ENCODE results near the gene POTEH. TPM values are rescaled to one million over a fixed set of nuclear protein-coding genes. Genes with fewer than 3 reads are reported as not detected.
"Not testable (repeated sequence)": the region's sequence is repeated elsewhere in the genome, so short reads cannot be mapped to it uniquely, and the experiment has no call there.

POTEH gene
- total and polyA plus RNA-seq, 2 of the 4 experiments (the other 2 are of a cell fraction): not detected

- H2BK120ac ChIP-seq (ENCODE audit: low read depth, low read length); CTCF ChIA-PET; in situ Hi-C loops (cut with MboI; ENCODE audit: low sequenced_read_pairs); H2AFZ ChIP-seq (replicated peaks; ENCODE audit: low read length, poor library complexity); DNase-seq; H3K4ac ChIP-seq (ENCODE audit: low read depth, low read length); H3K9me3 ChIP-seq (ENCODE audit: control insufficient read depth, insufficient read depth, low read length); H2BK20ac ChIP-seq (ENCODE audit: low read depth, low read length); H4K5ac ChIP-seq (ENCODE audit: low read depth, low read length); POLR2A ChIA-PET (ENCODE audit: unreplicated experiment); H3K27ac ChIP-seq (ENCODE audit: insufficient read depth, low read length); H3K4me3 ChIP-seq (ENCODE audit: insufficient read depth, low read depth, low read length); H3K23ac ChIP-seq (ENCODE audit: low read depth, low read length); H3K4me2 ChIP-seq (ENCODE audit: low read depth, low read length); H3K4me1 ChIP-seq (ENCODE audit: control insufficient read depth, insufficient read depth, low read length); H2AK5ac ChIP-seq (ENCODE audit: low read depth, low read length); H4K8ac ChIP-seq (ENCODE audit: low read depth in 2 of 2, low read length in 2 of 2); H3K9ac ChIP-seq (ENCODE audit: low read depth, low read length); dilution Hi-C loops (cut with HindIII; ENCODE audit: low sequenced_read_pairs, unreplicated experiment); intact Hi-C loops (cut with micrococcal nuclease); H4K91ac ChIP-seq (ENCODE audit: insufficient read depth, low read depth, low read length); H2BK15ac ChIP-seq (ENCODE audit: low read depth, low read length); H2BK5ac ChIP-seq (ENCODE audit: low read depth, low read length, poor library complexity, severe bottlenecking); H3K36me3 ChIP-seq (ENCODE audit: control insufficient read depth, insufficient read depth, low read length); H2AK9ac ChIP-seq (replicated peaks; ENCODE audit: low read depth, low read length, poor library complexity); H3K56ac ChIP-seq (ENCODE audit: extremely low read depth, insufficient read depth, low read length); ATAC-seq (ENCODE audit: low read depth); H3K79me1 ChIP-seq (ENCODE audit: low read depth in 1 of 2, low read length in 2 of 2); BruUV-seq (replicated peaks); H3K14ac ChIP-seq (replicated peaks; ENCODE audit: low read depth, low read length); H3K18ac ChIP-seq (ENCODE audit: low read depth, low read length); H3K9me1 ChIP-seq (ENCODE audit: insufficient read depth, low read length); H4K20me1 ChIP-seq (ENCODE audit: insufficient read depth, low read length); H3K27me3 ChIP-seq (ENCODE audit: control insufficient read depth, insufficient read depth, low read length): not testable (repeated sequence)
- no CpG with 5 or more reads among the region's 2 CpGs for WGBS, 2 experiments (ENCODE audit: extremely low coverage in 2 of 2, insufficient read length in 1 of 2)
These were observed 36.6 kb upstream of the POTEH start for GRCh38 chr22:15653241-15653640.

GRCh38 chr22:15661102-15661501 is 28.7 kb upstream of the POTEH start:
- H3K79me1 ChIP-seq (ENCODE audit: low read depth in 1 of 2, low read length in 2 of 2); CTCF ChIA-PET; H3K4ac ChIP-seq (ENCODE audit: low read depth, low read length); in situ Hi-C loops (cut with MboI; ENCODE audit: low sequenced_read_pairs); H3K27me3 ChIP-seq (ENCODE audit: control insufficient read depth, insufficient read depth, low read length); H4K20me1 ChIP-seq (ENCODE audit: insufficient read depth, low read length); ATAC-seq (ENCODE audit: low read depth); H2AFZ ChIP-seq (replicated peaks; ENCODE audit: low read length, poor library complexity); BruUV-seq (replicated peaks); H3K4me2 ChIP-seq (ENCODE audit: low read depth, low read length); POLR2A ChIA-PET (ENCODE audit: unreplicated experiment); H4K91ac ChIP-seq (ENCODE audit: insufficient read depth, low read depth, low read length); H3K56ac ChIP-seq (ENCODE audit: extremely low read depth, insufficient read depth, low read length); H4K5ac ChIP-seq (ENCODE audit: low read depth, low read length); H3K9me3 ChIP-seq (ENCODE audit: control insufficient read depth, insufficient read depth, low read length); H3K4me1 ChIP-seq (ENCODE audit: control insufficient read depth, insufficient read depth, low read length); H3K4me3 ChIP-seq (ENCODE audit: insufficient read depth, low read depth, low read length); DNase-seq; H3K27ac ChIP-seq (ENCODE audit: insufficient read depth, low read length); H3K9ac ChIP-seq (ENCODE audit: low read depth, low read length); intact Hi-C loops (cut with micrococcal nuclease); H2BK5ac ChIP-seq (ENCODE audit: low read depth, low read length, poor library complexity, severe bottlenecking); H4K8ac ChIP-seq (ENCODE audit: low read depth in 2 of 2, low read length in 2 of 2); dilution Hi-C loops (cut with HindIII; ENCODE audit: low sequenced_read_pairs, unreplicated experiment); H2BK120ac ChIP-seq (ENCODE audit: low read depth, low read length); H3K14ac ChIP-seq (replicated peaks; ENCODE audit: low read depth, low read length); H3K36me3 ChIP-seq (ENCODE audit: control insufficient read depth, insufficient read depth, low read length); H3K18ac ChIP-seq (ENCODE audit: low read depth, low read length); H3K9me1 ChIP-seq (ENCODE audit: insufficient read depth, low read length); H2AK9ac ChIP-seq (replicated peaks; ENCODE audit: low read depth, low read length, poor library complexity); H2BK20ac ChIP-seq (ENCODE audit: low read depth, low read length); H2BK15ac ChIP-seq (ENCODE audit: low read depth, low read length); H3K23ac ChIP-seq (ENCODE audit: low read depth, low read length); H2AK5ac ChIP-seq (ENCODE audit: low read depth, low read length): not testable (repeated sequence)
- WGBS, 2 experiments (ENCODE audit: extremely low coverage in 2 of 2, insufficient read length in 1 of 2): no CpG with 5 or more reads among the region's 2 CpGs

Measured in IMR-90 (cell line).